ENCODE data around the gene ABCD1. TPM values are rescaled to one million over a fixed set of nuclear protein-coding genes. Genes with fewer than 3 reads are reported as not detected.

The ABCD1 gene
- polyA plus RNA-seq, 2 of the 4 experiments (the other 2 are of a cell fraction): 1.7 to 3.8 TPM

GRCh38 chrX:153772316-153773217 lies 47.9 kb downstream of the ABCD1 start:
- Histone ChIP-seq H3K4me3 (no peak overlapping the region), H3K4me2 (no peak overlapping the region), H3K27ac (no peak overlapping the region), H3K9me3 (no peaks in the 10 kb centered on the region), H3K4me1 (no peaks in the 10 kb centered on the region)
- DNase-seq (ENCODE audit: low read depth in 1 of 2, low spot score in 1 of 2): no peak
- ChIA-PET CTCF (interaction anchor here (1.1 to 2.3 kb wide), 3 partner anchors 8 to 174 kb away, joined by 3 to 8 read pairs (median 5); partner anchors contain the start of gene PLXNB3), POLR2A (no interaction called here)
- ATAC-seq: no peak
- 58% methylated on average over 15 of the region's 21 CpGs for WGBS (ENCODE audit: missing lambda C conversion rate)
- no peak for TF ChIP-seq KDM1A (IDR thresholded peaks at IDR 0.05; ENCODE audit: low read depth)
- TF ChIP-seq GATA3 (IDR thresholded peaks at IDR 0.05; ENCODE audit: borderline replicate concordance): no peak
- FAIRE-seq: no peak

DNA sequence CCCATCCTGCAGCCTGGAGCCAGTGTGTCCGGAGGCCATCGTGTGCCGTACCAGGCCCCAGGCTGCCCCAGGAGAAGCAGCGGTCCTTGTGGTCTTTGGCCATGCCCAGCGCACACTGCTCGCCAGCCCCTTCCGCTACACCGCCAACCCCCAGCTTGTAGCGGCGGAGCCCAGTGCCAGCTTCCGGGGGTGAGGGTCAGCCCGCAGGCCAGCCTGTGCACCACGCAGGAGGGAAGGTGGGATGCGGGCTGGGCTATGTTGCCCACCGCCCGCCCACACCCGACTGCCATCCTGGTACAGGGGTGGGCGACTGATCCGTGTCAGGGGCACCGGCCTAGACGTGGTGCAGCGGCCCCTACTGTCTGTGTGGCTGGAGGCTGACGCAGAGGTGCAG lies 48.6 kb downstream of the ABCD1 start:
- POLR2A ChIA-PET: no interaction called here
- WGBS (ENCODE audit: missing lambda C conversion rate): 93% methylated on average over 3 of the region's 23 CpGs
- Histone ChIP-seq H3K4me3 (no peak overlapping the region), H3K4me2 (no peak overlapping the region), H3K27ac (no peak overlapping the region), H3K4me1 (no peaks in the 10 kb centered on the region), H3K9me3 (no peaks in the 10 kb centered on the region)
- FAIRE-seq: no peak
- no peak for DNase-seq (ENCODE audit: low read depth in 1 of 2, low spot score in 1 of 2)
- TF ChIP-seq ZNF302 (CRISPR knock-in tag; IDR thresholded peaks at IDR 0.05) (no peak), KDM1A (IDR thresholded peaks at IDR 0.05; ENCODE audit: low read depth) (no peak), ZC3H11A (IDR thresholded peaks at IDR 0.05) (no peak), HOXB13 (CRISPR knock-in tag; IDR thresholded peaks at IDR 0.05; ENCODE audit: low read depth) (no peak), CBX2 (IDR thresholded peaks at IDR 0.05; ENCODE audit: borderline replicate concordance, low read depth) (no peak), EP300 (IDR thresholded peaks at IDR 0.05) (no peak), ZSCAN20 (CRISPR knock-in tag; IDR thresholded peaks at IDR 0.05) (no peak), CEBPB (IDR thresholded peaks at IDR 0.05) (no peak), FOXS1 (CRISPR knock-in tag; IDR thresholded peaks at IDR 0.05) (no peak), HDAC2 (IDR thresholded peaks at IDR 0.05) (no peak), TFCP2L1 (CRISPR knock-in tag; IDR thresholded peaks at IDR 0.05) (no peak), CBX8 (IDR thresholded peaks at IDR 0.05) (no peak), SREBF2 (IDR thresholded peaks at IDR 0.05) (no peak)
- TF ChIP-seq, protein P1, sequence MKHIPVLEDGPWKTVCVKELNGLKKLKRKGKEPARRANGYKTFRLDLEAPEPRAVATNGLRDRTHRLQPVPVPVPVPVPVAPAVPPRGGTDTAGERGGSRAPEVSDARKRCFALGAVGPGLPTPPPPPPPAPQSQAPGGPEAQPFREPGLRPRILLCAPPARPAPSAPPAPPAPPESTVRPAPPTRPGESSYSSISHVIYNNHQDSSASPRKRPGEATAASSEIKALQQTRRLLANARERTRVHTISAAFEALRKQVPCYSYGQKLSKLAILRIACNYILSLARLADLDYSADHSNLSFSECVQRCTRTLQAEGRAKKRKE (CRISPR knock-in tag; IDR thresholded peaks at IDR 0.05; ENCODE audit: low read depth): no peak
- CTCF ChIA-PET: interaction anchor here (1.1 to 2.3 kb wide), 3 partner anchors 9 to 174 kb away, joined by 3 to 8 read pairs (median 5); partner anchors contain the start of gene PLXNB3
- no peak for ATAC-seq

GRCh38 chrX:153773741-153774575 lies 49.3 kb downstream of the ABCD1 start:
- H3K4me1 ChIP-seq: no peaks in the 10 kb centered on the region
- DNase-seq (ENCODE audit: low read depth in 1 of 2, low spot score in 1 of 2) (no peak), FAIRE-seq (no peak), ATAC-seq (no peak)
- H3K4me3 ChIP-seq: no peak overlapping the region
- no peaks in the 10 kb centered on the region for H3K9me3 ChIP-seq
- 93% methylated on average over 21 of the region's 48 CpGs for WGBS (ENCODE audit: missing lambda C conversion rate)
- no peak overlapping the region for H3K27ac ChIP-seq
- no peak for TF ChIP-seq RARB (CRISPR knock-in tag; IDR thresholded peaks at IDR 0.05)
- TF ChIP-seq ESRRA (IDR thresholded peaks at IDR 0.05; ENCODE audit: borderline replicate concordance, low read length): no peak
- TF ChIP-seq MYC (IDR thresholded peaks at IDR 0.05; ENCODE audit: borderline replicate concordance, low read length): no peak
- no peak for TF ChIP-seq HES2 (IDR thresholded peaks at IDR 0.05)
- no peak for TF ChIP-seq PHF8 (IDR thresholded peaks at IDR 0.05; ENCODE audit: borderline replicate concordance, low read depth)
- no peak for TF ChIP-seq SREBF2 (IDR thresholded peaks at IDR 0.05)
- TF ChIP-seq RAD21 (conservative IDR thresholded peaks at IDR 0.05 in 1 of 2, IDR thresholded peaks at IDR 0.05 in 1 of 2): no peak
- no peak for TF ChIP-seq JUNB (IDR thresholded peaks at IDR 0.05)
- TF ChIP-seq KDM5A (IDR thresholded peaks at IDR 0.05): no peak
- no peak for TF ChIP-seq EHF (CRISPR knock-in tag; IDR thresholded peaks at IDR 0.05)
- no peak for TF ChIP-seq HOXB13 (CRISPR knock-in tag; IDR thresholded peaks at IDR 0.05; ENCODE audit: low read depth)
- no peak for TF ChIP-seq EP300 (IDR thresholded peaks at IDR 0.05)
- no peak for TF ChIP-seq HOXA7 (CRISPR knock-in tag; IDR thresholded peaks at IDR 0.05)
- TF ChIP-seq JUN (IDR thresholded peaks at IDR 0.05): no peak
- no peak for TF ChIP-seq BCL3 (IDR thresholded peaks at IDR 0.05)
- no peak for TF ChIP-seq TP53 (CRISPR knock-in tag; IDR thresholded peaks at IDR 0.05)
- TF ChIP-seq ZC3H11A (IDR thresholded peaks at IDR 0.05): no peak
- TF ChIP-seq, protein P2, sequence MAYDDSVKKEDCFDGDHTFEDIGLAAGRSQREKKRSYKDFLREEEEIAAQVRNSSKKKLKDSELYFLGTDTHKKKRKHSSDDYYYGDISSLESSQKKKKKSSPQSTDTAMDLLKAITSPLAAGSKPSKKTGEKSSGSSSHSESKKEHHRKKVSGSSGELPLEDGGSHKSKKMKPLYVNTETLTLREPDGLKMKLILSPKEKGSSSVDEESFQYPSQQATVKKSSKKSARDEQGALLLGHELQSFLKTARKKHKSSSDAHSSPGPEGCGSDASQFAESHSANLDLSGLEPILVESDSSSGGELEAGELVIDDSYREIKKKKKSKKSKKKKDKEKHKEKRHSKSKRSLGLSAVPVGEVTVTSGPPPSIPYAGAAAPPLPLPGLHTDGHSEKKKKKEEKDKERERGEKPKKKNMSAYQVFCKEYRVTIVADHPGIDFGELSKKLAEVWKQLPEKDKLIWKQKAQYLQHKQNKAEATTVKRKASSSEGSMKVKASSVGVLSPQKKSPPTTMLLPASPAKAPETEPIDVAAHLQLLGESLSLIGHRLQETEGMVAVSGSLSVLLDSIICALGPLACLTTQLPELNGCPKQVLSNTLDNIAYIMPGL (CRISPR knock-in tag; IDR thresholded peaks at IDR 0.05; ENCODE audit: borderline replicate concordance): no peak
- POLR2A ChIA-PET: no interaction called here
- no peak overlapping the region for H3K4me2 ChIP-seq
- CTCF ChIA-PET: interaction anchor here (1.1 to 2.3 kb wide), 2 partner anchors 10 to 173 kb away, joined by 3 to 8 read pairs; partner anchors contain the start of gene PLXNB3

Data from A549 (cell line).